Astrocyte (in vitro differentiated cells and primary cell): ENCODE results near the gene POLD3. TPM values are rescaled to one million over a fixed set of nuclear protein-coding genes. Genes with fewer than 3 reads are reported as not detected.

Source experiments
- DNase-seq: peaks from one replicate; pipeline ENCODE4 v3.0.0-alpha.2; 2010; ENCODE audit warnings: low read depth
- FAIRE-seq: peaks from 2 replicates; lab custom pipeline; 2011; peaks lifted over from hg19 to GRCh38; lab: Jason Lieb, UNC
- H2AFZ ChIP-seq: 2 replicates; pipeline ENCODE4 v1.6.0; 2012; ENCODE audit warnings: low read depth, low read length, inconsistent platforms
- H3K27ac ChIP-seq: 2 replicates; pipeline ENCODE4 v1.5.1; 2011; ENCODE audit warnings: low read depth, low read length, inconsistent platforms
- H3K27me3 ChIP-seq: 2 replicates; pipeline ENCODE4 v1.6.0; 2011; ENCODE audit warnings: low read length, inconsistent platforms; ENCODE audit not compliant: insufficient read depth
- H3K36me3 ChIP-seq: 2 replicates; pipeline ENCODE4 v1.5.1; 2011; ENCODE audit warnings: low read length, inconsistent platforms; ENCODE audit not compliant: insufficient read depth
- H3K4me1 ChIP-seq: 2 replicates; pipeline ENCODE4 v1.5.1; 2011; ENCODE audit warnings: low read length, inconsistent platforms; ENCODE audit not compliant: insufficient read depth
- H3K4me2 ChIP-seq: 2 replicates; pipeline ENCODE4 v1.6.0; 2012; ENCODE audit warnings: low read length, inconsistent platforms
- H3K4me3 ChIP-seq: 2 replicates; pipeline ENCODE4 v1.5.1; 2011; ENCODE audit warnings: low read depth, mild to moderate bottlenecking, low read length, inconsistent platforms; ENCODE audit not compliant: insufficient read depth
- H3K79me2 ChIP-seq: 2 replicates; pipeline ENCODE4 v1.6.0; 2012; ENCODE audit warnings: mild to moderate bottlenecking, low read length, inconsistent platforms; ENCODE audit not compliant: insufficient read depth
- H3K9ac ChIP-seq: 2 replicates; pipeline ENCODE4 v1.6.0; 2012; ENCODE audit warnings: mild to moderate bottlenecking, low read length, inconsistent platforms
- H3K9me3 ChIP-seq: 2 replicates; pipeline ENCODE4 v1.5.1; 2012; ENCODE audit warnings: low read depth, mild to moderate bottlenecking, low read length, inconsistent platforms; ENCODE audit not compliant: insufficient read depth
- H4K20me1 ChIP-seq: 2 replicates; pipeline ENCODE4 v1.6.0; 2012; ENCODE audit warnings: low read length, inconsistent platforms; ENCODE audit not compliant: insufficient read depth
- H3K27ac Mint-ChIP-seq: one replicate; pipeline ENCODE4 v1.8.0; 2021; ENCODE audit warnings: mild to moderate bottlenecking, mixed read lengths; ENCODE audit not compliant: unreplicated experiment
- H3K27me3 Mint-ChIP-seq: one replicate; pipeline ENCODE4 v1.8.0; 2021; ENCODE audit warnings: low read depth, mixed read lengths; ENCODE audit not compliant: unreplicated experiment
- H3K36me3 Mint-ChIP-seq: one replicate; pipeline ENCODE4 v1.8.0; 2021; ENCODE audit warnings: low read depth, mixed read lengths; ENCODE audit not compliant: unreplicated experiment
- H3K4me1 Mint-ChIP-seq: one replicate; pipeline ENCODE4 v1.8.0; 2021; ENCODE audit warnings: low read depth, mixed read lengths; ENCODE audit not compliant: unreplicated experiment
- H3K4me3 Mint-ChIP-seq: one replicate; pipeline ENCODE4 v1.8.0; 2021; ENCODE audit warnings: mild to moderate bottlenecking, moderate library complexity, mixed read lengths; ENCODE audit not compliant: unreplicated experiment
- H3K9me3 Mint-ChIP-seq: one replicate; pipeline ENCODE4 v1.8.0; 2021; ENCODE audit warnings: mild to moderate bottlenecking, mixed read lengths; ENCODE audit not compliant: unreplicated experiment
- EZH2 ChIP-seq: IDR thresholded peaks from 2 replicates; pipeline ENCODE4 v1.6.1; 2012; ENCODE audit warnings: mild to moderate bottlenecking, low read length, inconsistent platforms; ENCODE audit not compliant: insufficient read depth
- total RNA-seq: library from RNA; stranded (reverse); gene quantifications from 2 replicates; pipeline ENCODE4 v1.2.1, GENCODE V29; 2021
- TF ChIP-seq, protein P1 (sequence below): IDR thresholded peaks from 2 replicates; pipeline ENCODE4 v1.5.1; 2011; ENCODE audit warnings: low read depth, mild to moderate bottlenecking, inconsistent platforms, low read length, moderate library complexity; ENCODE audit not compliant: insufficient read depth

Gene POLD3
- total RNA-seq, 1 donor from 2014 or later: 6.5 TPM

- Histone ChIP-seq H3K27ac (no peak overlapping the region), H3K4me1 (no peaks in the 10 kb centered on the region), H3K4me3 (no peak overlapping the region), H3K4me2 (no peak overlapping the region), H4K20me1 (no peaks in the 10 kb centered on the region), H2AFZ (no peak overlapping the region), H3K36me3 (no peaks in the 10 kb centered on the region), H3K79me2 (no peaks in the 10 kb centered on the region), H3K9ac (no peak overlapping the region), H3K9me3 (peaks cover 4% of the 10 kb centered on the region), H3K27me3 (no peaks in the 10 kb centered on the region)
- DNase-seq (no peak), FAIRE-seq (no peak)
- H3K36me3 Mint-ChIP-seq: peaks cover 3% of the 10 kb centered on the region
- H3K27me3 Mint-ChIP-seq: no peaks in the 10 kb centered on the region
- no peak overlapping the region for H3K4me3 Mint-ChIP-seq
- no peak overlapping the region for H3K27ac Mint-ChIP-seq
- TF ChIP-seq EZH2: no peak
- TF ChIP-seq, protein P1, sequence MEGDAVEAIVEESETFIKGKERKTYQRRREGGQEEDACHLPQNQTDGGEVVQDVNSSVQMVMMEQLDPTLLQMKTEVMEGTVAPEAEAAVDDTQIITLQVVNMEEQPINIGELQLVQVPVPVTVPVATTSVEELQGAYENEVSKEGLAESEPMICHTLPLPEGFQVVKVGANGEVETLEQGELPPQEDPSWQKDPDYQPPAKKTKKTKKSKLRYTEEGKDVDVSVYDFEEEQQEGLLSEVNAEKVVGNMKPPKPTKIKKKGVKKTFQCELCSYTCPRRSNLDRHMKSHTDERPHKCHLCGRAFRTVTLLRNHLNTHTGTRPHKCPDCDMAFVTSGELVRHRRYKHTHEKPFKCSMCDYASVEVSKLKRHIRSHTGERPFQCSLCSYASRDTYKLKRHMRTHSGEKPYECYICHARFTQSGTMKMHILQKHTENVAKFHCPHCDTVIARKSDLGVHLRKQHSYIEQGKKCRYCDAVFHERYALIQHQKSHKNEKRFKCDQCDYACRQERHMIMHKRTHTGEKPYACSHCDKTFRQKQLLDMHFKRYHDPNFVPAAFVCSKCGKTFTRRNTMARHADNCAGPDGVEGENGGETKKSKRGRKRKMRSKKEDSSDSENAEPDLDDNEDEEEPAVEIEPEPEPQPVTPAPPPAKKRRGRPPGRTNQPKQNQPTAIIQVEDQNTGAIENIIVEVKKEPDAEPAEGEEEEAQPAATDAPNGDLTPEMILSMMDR: no peak
- no peaks in the 10 kb centered on the region for H3K4me1 Mint-ChIP-seq
- H3K9me3 Mint-ChIP-seq: peaks cover 9% of the 10 kb centered on the region
Measured at GRCh38 chr11:74546752-74547151, 45.6 kb upstream of the POLD3 start.

DNA sequence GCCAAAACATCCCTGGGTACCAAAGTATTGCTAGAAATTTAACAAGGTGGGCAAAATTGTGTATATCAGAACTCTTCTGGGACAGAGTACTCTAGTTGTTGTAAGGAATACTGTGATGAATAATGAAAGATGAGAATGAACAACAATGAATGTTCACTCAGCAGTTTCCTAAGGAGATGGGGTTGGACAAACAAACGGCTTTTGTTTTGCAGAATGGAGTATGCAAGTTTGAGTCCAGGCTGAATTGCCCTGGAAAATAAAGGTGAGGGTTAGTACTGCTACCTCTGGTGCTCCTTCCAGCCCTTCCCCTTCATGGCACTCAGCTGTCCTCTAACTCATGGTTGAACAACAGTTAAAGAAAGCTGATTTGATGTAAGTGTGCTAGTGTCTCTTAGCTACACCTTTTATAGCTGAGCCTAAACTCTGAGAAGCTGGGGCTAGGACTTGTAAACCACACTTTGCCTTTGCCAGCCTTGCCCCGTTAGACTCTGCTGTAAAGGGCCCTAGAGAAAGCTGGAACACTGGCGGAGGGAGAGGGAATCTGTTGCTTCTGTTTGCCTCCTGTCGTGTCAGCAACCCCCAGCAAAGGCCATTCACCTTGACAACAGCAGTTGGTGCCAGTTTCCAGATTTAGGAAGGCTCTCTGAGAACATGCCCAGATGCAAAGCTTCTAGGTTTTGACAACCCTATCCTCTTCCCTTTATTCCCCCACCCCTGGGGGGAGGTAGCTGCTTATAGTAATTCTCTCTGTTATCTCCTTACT lies 41.2 kb upstream of the POLD3 start:
- Mint-ChIP-seq H3K4me1 (peaks cover 2% of the 10 kb centered on the region), H3K36me3 (no peaks in the 10 kb centered on the region), H3K27ac (no peak overlapping the region), H3K27me3 (no peaks in the 10 kb centered on the region), H3K9me3 (no peaks in the 10 kb centered on the region), H3K4me3 (no peak overlapping the region)
- H3K4me1 ChIP-seq: no peaks in the 10 kb centered on the region
- H2AFZ ChIP-seq: no peak overlapping the region
- H3K27me3 ChIP-seq: no peaks in the 10 kb centered on the region
- no peak overlapping the region for H3K4me3 ChIP-seq
- DNase-seq (no peak), FAIRE-seq (no peak)
- no peak overlapping the region for H3K27ac ChIP-seq
- no peak overlapping the region for H3K4me2 ChIP-seq
- no peaks in the 10 kb centered on the region for H3K36me3 ChIP-seq
- H3K79me2 ChIP-seq: no peaks in the 10 kb centered on the region
- H4K20me1 ChIP-seq: no peaks in the 10 kb centered on the region
- no peak overlapping the region for H3K9ac ChIP-seq
- TF ChIP-seq, protein P1: no peak
- no peak for TF ChIP-seq EZH2
- no peaks in the 10 kb centered on the region for H3K9me3 ChIP-seq

GRCh38 chr11:74551754-74552145 lies 40.6 kb upstream of the POLD3 start:
- TF ChIP-seq, protein P1: no peak
- TF ChIP-seq EZH2: no peak
- H4K20me1 ChIP-seq: no peaks in the 10 kb centered on the region

More at GRCh38 chr11:74551754-74552145, 40.6 kb upstream of the POLD3 start:
- H3K27ac Mint-ChIP-seq: no peak overlapping the region
- no peak overlapping the region for H3K4me3 Mint-ChIP-seq
- Histone ChIP-seq H3K79me2 (no peaks in the 10 kb centered on the region), H3K27ac (no peak overlapping the region), H3K4me1 (no peaks in the 10 kb centered on the region), H3K36me3 (no peaks in the 10 kb centered on the region), H3K4me2 (no peak overlapping the region), H3K9me3 (no peaks in the 10 kb centered on the region), H3K4me3 (no peak overlapping the region), H3K9ac (no peak overlapping the region), H3K27me3 (no peaks in the 10 kb centered on the region), H2AFZ (no peak overlapping the region)
- DNase-seq: no peak
- no peaks in the 10 kb centered on the region for H3K27me3 Mint-ChIP-seq
- no peaks in the 10 kb centered on the region for H3K9me3 Mint-ChIP-seq
- FAIRE-seq: no peak
- no peaks in the 10 kb centered on the region for H3K36me3 Mint-ChIP-seq
- peaks cover 2% of the 10 kb centered on the region for H3K4me1 Mint-ChIP-seq
